ENCODE results near the gene SGIP1. TPM values are rescaled to one million over a fixed set of nuclear protein-coding genes. Genes with fewer than 3 reads are reported as not detected.

Gene SGIP1
- total and polyA plus RNA-seq, 2 of the 8 experiments (the other 6 are each of a cell fraction or from before 2014, with no cell fraction given), result 1.4 to 2.1 TPM

GRCh38 chr1:66578841-66579240 lies 44.9 kb downstream of the SGIP1 start:
- no peak overlapping the region for H2BK5ac ChIP-seq (ENCODE audit: low read depth, low read length)
- no peak overlapping the region for H3K27ac ChIP-seq (ENCODE audit: low read depth, low read length)
- H2AFZ ChIP-seq (ENCODE audit: low read length), result no peak overlapping the region
- no peaks in the 10 kb centered on the region for H4K20me1 ChIP-seq (replicated peaks in 1 of 2; ENCODE audit: control insufficient read depth in 1 of 2, insufficient read depth in 2 of 2, low read length in 2 of 2)
- peaks cover 0 to 3% (median 1%) of the 10 kb centered on the region in 4 experiments; a peak in 1 of 7 replicates for H3K4me1 ChIP-seq (replicated peaks in 1 of 4; ENCODE audit: control insufficient read depth in 3 of 4, insufficient read depth in 4 of 4, low read length in 3 of 4)
- no peak overlapping the region for H3K4me2 ChIP-seq (ENCODE audit: insufficient read depth in 1 of 2, low read depth in 2 of 2, low read length in 2 of 2)
- H4K8ac ChIP-seq (ENCODE audit: extremely low read depth, insufficient read depth, low read length), result no peak overlapping the region
- no peaks in the 10 kb centered on the region for H3K36me3 ChIP-seq (ENCODE audit: control insufficient read depth in 2 of 4, insufficient read depth in 4 of 4, low read length in 3 of 4)
- no peaks in the 10 kb centered on the region for H3K9me3 ChIP-seq (ENCODE audit: insufficient read depth in 2 of 2, low read depth in 1 of 2, low read length in 1 of 2)
- WGBS, 2 experiments (ENCODE audit: extremely low coverage in 1 of 2, insufficient coverage in 1 of 2, insufficient read length in 1 of 2, insufficient replicate concordance in 2 of 2, low coverage in 1 of 2, low lambda C conversion rate in 2 of 2, missing lambda C conversion rate in 1 of 2), result 100% methylated on average over 1 of the region's 1 CpG; no CpG with 5 or more reads in 1 of the 2 experiments
- H3K23ac ChIP-seq (ENCODE audit: insufficient read length), result no peak overlapping the region
- CTCF ChIA-PET (ENCODE audit: partially characterized antibody), result no interaction called here
- no peak overlapping the region for H4K5ac ChIP-seq (ENCODE audit: insufficient read length, low read depth, low read length)
- POLR2A ChIA-PET (ENCODE audit: partially characterized antibody), result no interaction called here
- no peak overlapping the region for H2BK12ac ChIP-seq (ENCODE audit: low read depth, low read length)
- no peaks in the 10 kb centered on the region; the same call in 1 of the 2 replicates for H3K23me2 ChIP-seq (ENCODE audit: low read depth, low read length)
- H3K4me3 ChIP-seq (ENCODE audit: extremely low read depth in 1 of 4, insufficient read depth in 2 of 4, low read depth in 3 of 4, low read length in 4 of 4), result no peak overlapping the region
- H3K4ac ChIP-seq (replicated peaks; ENCODE audit: insufficient read length, low read depth, low read length), result no peak overlapping the region
- H3K27me3 ChIP-seq (replicated peaks in 1 of 4; ENCODE audit: control insufficient read depth in 3 of 4, extremely low read depth in 1 of 4, insufficient read depth in 3 of 4, low read length in 3 of 4), result no peaks in the 10 kb centered on the region
- H3K79me1 ChIP-seq (ENCODE audit: low read depth, low read length), result no peaks in the 10 kb centered on the region
- H3K14ac ChIP-seq (ENCODE audit: insufficient read length), result no peak overlapping the region
- H3K18ac ChIP-seq (ENCODE audit: extremely low read depth, low read length), result no peak overlapping the region
- no peak overlapping the region for H3K56ac ChIP-seq (replicated peaks; ENCODE audit: insufficient read length, low read depth, low read length)
- DNase-seq (ENCODE audit: low read depth in 1 of 2, low spot score in 2 of 2) (no peak), FAIRE-seq (no peak)
- H3K79me2 ChIP-seq (ENCODE audit: control insufficient read depth in 1 of 2, insufficient read depth in 2 of 2, low read length in 2 of 2), result no peaks in the 10 kb centered on the region
- H3K9ac ChIP-seq (replicated peaks in 1 of 4; ENCODE audit: extremely low read depth in 1 of 4, low read depth in 3 of 4, low read length in 3 of 4), result no peak overlapping the region
- H4K91ac ChIP-seq (replicated peaks; ENCODE audit: insufficient read length, low read length), result no peak overlapping the region
- no peak overlapping the region for H2BK120ac ChIP-seq (replicated peaks; ENCODE audit: low read depth, low read length)
- no peak overlapping the region for H2BK20ac ChIP-seq (ENCODE audit: low read length)
- H2AK5ac ChIP-seq (ENCODE audit: low read depth, low read length), result no peak overlapping the region
- H2BK15ac ChIP-seq (ENCODE audit: low read length), result no peak overlapping the region
